ENCODE results near the gene PAK5. TPM values are rescaled to one million over a fixed set of nuclear protein-coding genes. Genes with fewer than 3 reads are reported as not detected.

The PAK5 gene
- total and polyA plus RNA-seq, 2 of the 13 experiments (the other 11 are each of a cell fraction or from before 2014, with no cell fraction given): not detected

- 9% methylated on average over 3 of the region's 3 CpGs for WGBS (ENCODE audit: low lambda C conversion rate)
- POLR2A ChIA-PET: no interaction called here
These were observed 315.2 kb downstream of the PAK5 start for GRCh38 chr20:9523636-9524035.

DNA sequence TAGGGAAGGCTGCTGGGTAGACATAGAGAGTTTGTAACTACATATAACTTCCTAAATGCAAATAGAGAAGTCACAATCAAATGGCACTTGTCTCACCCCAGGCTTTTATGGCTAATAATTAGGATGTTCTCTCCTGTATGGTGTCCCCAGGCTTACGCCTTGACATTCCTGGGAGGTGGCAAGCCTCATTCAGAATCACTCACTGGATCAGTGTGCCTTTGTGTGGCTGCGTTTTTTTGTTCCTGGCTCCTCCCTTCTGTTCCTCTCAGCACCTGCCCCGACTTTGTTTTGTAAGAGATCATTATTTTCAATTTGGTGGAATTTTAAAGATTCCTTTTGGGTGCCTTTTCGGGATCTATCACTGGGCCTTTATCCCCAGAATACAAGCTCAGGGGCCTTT is 318.8 kb downstream of the PAK5 start:
- CTCF ChIA-PET (ENCODE audit: low intra/inter-chr PET ratio, low total read pairs): no interaction called here
- TF ChIP-seq MZF1 (CRISPR knock-in tag; IDR thresholded peaks at IDR 0.05; ENCODE audit: borderline replicate concordance) (no peak), GLI4 (CRISPR knock-in tag; IDR thresholded peaks at IDR 0.05; ENCODE audit: borderline replicate concordance) (no peak), ZNF616 (CRISPR knock-in tag; IDR thresholded peaks at IDR 0.05; ENCODE audit: low read depth) (no peak), TBL1XR1 (IDR thresholded peaks at IDR 0.05; ENCODE audit: borderline replicate concordance, low read length, partially characterized antibody) (no peak), ZSCAN22 (CRISPR knock-in tag; IDR thresholded peaks at IDR 0.05) (no peak), FOXJ3 (CRISPR knock-in tag; IDR thresholded peaks at IDR 0.05; ENCODE audit: borderline replicate concordance) (no peak), ZNF382 (CRISPR knock-in tag; IDR thresholded peaks at IDR 0.05; ENCODE audit: borderline replicate concordance) (no peak), ZBTB2 (CRISPR knock-in tag; IDR thresholded peaks at IDR 0.05; ENCODE audit: low read depth) (no peak), PCBP2 (optimal IDR thresholded peaks at IDR 0.05; ENCODE audit: low read depth, low read length, poor library complexity, severe bottlenecking) (no peak), WIZ (CRISPR knock-in tag; IDR thresholded peaks at IDR 0.05) (no peak), SCMH1 (CRISPR knock-in tag; IDR thresholded peaks at IDR 0.05; ENCODE audit: borderline replicate concordance) (no peak), HDAC1 (CRISPR knock-in tag; IDR thresholded peaks at IDR 0.05) (no peak)
- TF ChIP-seq, protein P1, sequence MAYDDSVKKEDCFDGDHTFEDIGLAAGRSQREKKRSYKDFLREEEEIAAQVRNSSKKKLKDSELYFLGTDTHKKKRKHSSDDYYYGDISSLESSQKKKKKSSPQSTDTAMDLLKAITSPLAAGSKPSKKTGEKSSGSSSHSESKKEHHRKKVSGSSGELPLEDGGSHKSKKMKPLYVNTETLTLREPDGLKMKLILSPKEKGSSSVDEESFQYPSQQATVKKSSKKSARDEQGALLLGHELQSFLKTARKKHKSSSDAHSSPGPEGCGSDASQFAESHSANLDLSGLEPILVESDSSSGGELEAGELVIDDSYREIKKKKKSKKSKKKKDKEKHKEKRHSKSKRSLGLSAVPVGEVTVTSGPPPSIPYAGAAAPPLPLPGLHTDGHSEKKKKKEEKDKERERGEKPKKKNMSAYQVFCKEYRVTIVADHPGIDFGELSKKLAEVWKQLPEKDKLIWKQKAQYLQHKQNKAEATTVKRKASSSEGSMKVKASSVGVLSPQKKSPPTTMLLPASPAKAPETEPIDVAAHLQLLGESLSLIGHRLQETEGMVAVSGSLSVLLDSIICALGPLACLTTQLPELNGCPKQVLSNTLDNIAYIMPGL (CRISPR knock-in tag; IDR thresholded peaks at IDR 0.05; ENCODE audit: borderline replicate concordance in 1 of 2, low read depth in 1 of 2): no peak

More at GRCh38 chr20:9523636-9524035, 315.2 kb downstream of the PAK5 start:
- H3K27ac ChIP-seq (ENCODE audit: extremely low read length, insufficient read depth, low read length): no peak overlapping the region
- ATAC-seq (no peak), FAIRE-seq (no peak), DNase-seq (ENCODE audit: low spot score) (no peak)
- H3K27me3 ChIP-seq (ENCODE audit: control insufficient read depth in 1 of 2, insufficient read depth in 2 of 2, low read length in 2 of 2): peaks cover 0 to 11% of the 10 kb centered on the region in 2 experiments; a peak in 1 of 5 replicates
- no peaks in the 10 kb centered on the region for H4K20me1 ChIP-seq (ENCODE audit: insufficient read depth, low read length)
- CTCF ChIA-PET (ENCODE audit: low intra/inter-chr PET ratio, low total read pairs): no interaction called here
- TF ChIP-seq CBX2 (IDR thresholded peaks at IDR 0.05; ENCODE audit: low read depth, low read length) (no peak), CBX2 (CRISPR knock-in tag; IDR thresholded peaks at IDR 0.05; ENCODE audit: low read depth) (no peak), CEBPB (IDR thresholded peaks at IDR 0.05; ENCODE audit: borderline replicate concordance, low read depth, low read length) (peak; percentile 22; the same call in 1 of the 2 replicates), HMG20B (CRISPR knock-in tag; conservative IDR thresholded peaks at IDR 0.05) (no peak), KLF9 (CRISPR knock-in tag; IDR thresholded peaks at IDR 0.05; ENCODE audit: low read depth) (no peak), SMAD3 (CRISPR knock-in tag; IDR thresholded peaks at IDR 0.05) (no peak), GABPA (IDR thresholded peaks at IDR 0.05; ENCODE audit: low read depth, low read length) (no peak), GABPA (CRISPR knock-in tag; IDR thresholded peaks at IDR 0.05; ENCODE audit: low read depth) (peak; percentile 13; the same call in 1 of the 2 replicates)
- H3K4me2 ChIP-seq (ENCODE audit: low read depth, low read length): no peak overlapping the region
- intact Hi-C loops (cut with micrococcal nuclease; ENCODE audit: unreplicated experiment): no loop called here
- H3K4me3 ChIP-seq (replicated peaks in 1 of 3; ENCODE audit: insufficient read depth in 1 of 3, low read depth in 2 of 3, low read length in 3 of 3): no peak overlapping the region
- H3K79me2 ChIP-seq (ENCODE audit: insufficient read depth, low read length): no peaks in the 10 kb centered on the region
- no peaks in the 10 kb centered on the region for H3K4me1 ChIP-seq (ENCODE audit: insufficient read depth, low read length)
- H2AFZ ChIP-seq (ENCODE audit: low read length): no peak overlapping the region
- no peaks in the 10 kb centered on the region for H3K36me3 ChIP-seq (replicated peaks in 1 of 2; ENCODE audit: control insufficient read depth in 1 of 2, insufficient read depth in 2 of 2, low read length in 2 of 2)
- no TSS peak for BruUV-seq (replicated peaks)
- no peak overlapping the region for H3K9ac ChIP-seq (ENCODE audit: insufficient read depth, low read depth, low read length)
- in situ Hi-C loops (cut with HindIII; ENCODE audit: extremely low pct_ligation_motif_present, low pct_unique_long_range_greater_than_20kb): no loop called here
- H3K9me3 ChIP-seq (ENCODE audit: low read length): no peaks in the 10 kb centered on the region

More for the DNA sequence above, 318.8 kb downstream of the PAK5 start:
- Histone ChIP-seq H3K27me3 (ENCODE audit: control insufficient read depth in 1 of 2, insufficient read depth in 2 of 2, low read length in 2 of 2) (peaks cover 0 to 42% of the 10 kb centered on the region in 2 experiments; a peak in 4 of 5 replicates), H2AFZ (ENCODE audit: low read length) (no peak overlapping the region), H3K9ac (ENCODE audit: insufficient read depth, low read depth, low read length) (no peak overlapping the region), H3K4me3 (replicated peaks in 1 of 3; ENCODE audit: insufficient read depth in 1 of 3, low read depth in 2 of 3, low read length in 3 of 3) (no peak overlapping the region), H3K4me2 (ENCODE audit: low read depth, low read length) (no peak overlapping the region), H3K27ac (ENCODE audit: extremely low read length, insufficient read depth, low read length) (no peak overlapping the region), H3K36me3 (replicated peaks in 1 of 2; ENCODE audit: control insufficient read depth in 1 of 2, insufficient read depth in 2 of 2, low read length in 2 of 2) (no peaks in the 10 kb centered on the region), H4K20me1 (ENCODE audit: insufficient read depth, low read length) (no peaks in the 10 kb centered on the region), H3K4me1 (ENCODE audit: insufficient read depth, low read length) (no peaks in the 10 kb centered on the region), H3K9me3 (ENCODE audit: low read length) (no peaks in the 10 kb centered on the region), H3K79me2 (ENCODE audit: insufficient read depth, low read length) (no peaks in the 10 kb centered on the region)
- BruUV-seq (replicated peaks): no TSS peak
- POLR2A ChIA-PET: no interaction called here
- in situ Hi-C loops (cut with HindIII; ENCODE audit: extremely low pct_ligation_motif_present, low pct_unique_long_range_greater_than_20kb) (no loop called here), intact Hi-C loops (cut with micrococcal nuclease; ENCODE audit: unreplicated experiment) (no loop called here)
- FAIRE-seq (no peak), DNase-seq (ENCODE audit: low spot score) (no peak), ATAC-seq (no peak)
- WGBS (ENCODE audit: low lambda C conversion rate): under 1% methylated on average over 4 of the region's 4 CpGs
